ENCODE results near the gene SLC24A4.
"Not testable (repeated sequence)": the region's sequence is repeated elsewhere in the genome, so short reads cannot be mapped to it uniquely, and the experiment has no call there.

SLC24A4 gene

DNA sequence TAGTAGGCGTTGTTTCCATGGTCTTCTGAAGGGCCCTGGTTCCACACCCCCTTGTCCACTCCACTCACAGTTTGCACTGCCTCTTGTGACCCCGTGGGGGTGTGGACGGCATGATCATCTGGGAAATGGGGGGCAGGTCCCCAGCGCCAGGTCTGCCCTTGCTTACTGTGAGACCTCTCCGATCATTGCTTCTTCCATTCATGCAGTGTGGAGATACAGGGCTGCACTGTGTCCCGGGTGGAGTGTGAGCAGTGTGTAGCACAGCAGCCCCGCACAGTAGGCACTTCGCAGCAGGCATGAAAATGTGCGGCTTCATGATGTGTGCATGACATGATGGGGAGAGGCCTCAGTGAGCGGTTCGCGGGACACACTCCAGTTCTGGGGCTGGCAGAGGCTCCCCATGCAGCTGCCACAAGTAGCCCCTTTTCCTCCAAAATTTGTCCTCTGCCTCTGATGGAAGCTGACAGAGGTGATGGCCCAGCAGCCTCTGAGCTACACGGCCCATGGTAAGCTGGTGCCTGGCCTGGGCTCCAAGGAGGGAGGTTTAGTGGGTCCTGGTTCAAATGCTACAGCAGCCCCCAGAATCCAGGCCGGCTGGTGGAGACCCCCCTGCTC, 205.6 kb downstream of the SLC24A4 start:
- no peak for DNase-seq

DNA sequence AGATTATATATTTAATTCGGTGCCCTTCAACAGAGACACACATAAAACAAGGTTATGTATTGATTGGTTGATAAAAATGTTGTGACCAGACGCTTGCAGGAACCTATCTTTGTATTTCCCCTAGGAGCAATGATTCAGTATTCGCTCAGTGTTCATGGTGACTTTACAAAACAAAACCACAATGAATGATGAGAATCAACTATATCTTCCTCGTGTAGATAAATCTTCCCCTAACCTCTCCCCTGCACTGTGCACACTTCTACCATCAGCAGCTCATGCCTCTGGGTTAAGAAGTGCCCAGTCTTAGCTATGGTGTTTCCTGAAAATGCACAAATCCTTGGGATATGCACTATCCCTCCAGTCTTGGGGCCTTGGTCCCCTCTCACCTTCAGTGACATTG, 206.9 kb downstream of the SLC24A4 start:
- no peak for DNase-seq

GRCh38 chr14:92531106-92531873, 208.3 kb downstream of the SLC24A4 start:
- peak; percentile 48 for DNase-seq

DNA sequence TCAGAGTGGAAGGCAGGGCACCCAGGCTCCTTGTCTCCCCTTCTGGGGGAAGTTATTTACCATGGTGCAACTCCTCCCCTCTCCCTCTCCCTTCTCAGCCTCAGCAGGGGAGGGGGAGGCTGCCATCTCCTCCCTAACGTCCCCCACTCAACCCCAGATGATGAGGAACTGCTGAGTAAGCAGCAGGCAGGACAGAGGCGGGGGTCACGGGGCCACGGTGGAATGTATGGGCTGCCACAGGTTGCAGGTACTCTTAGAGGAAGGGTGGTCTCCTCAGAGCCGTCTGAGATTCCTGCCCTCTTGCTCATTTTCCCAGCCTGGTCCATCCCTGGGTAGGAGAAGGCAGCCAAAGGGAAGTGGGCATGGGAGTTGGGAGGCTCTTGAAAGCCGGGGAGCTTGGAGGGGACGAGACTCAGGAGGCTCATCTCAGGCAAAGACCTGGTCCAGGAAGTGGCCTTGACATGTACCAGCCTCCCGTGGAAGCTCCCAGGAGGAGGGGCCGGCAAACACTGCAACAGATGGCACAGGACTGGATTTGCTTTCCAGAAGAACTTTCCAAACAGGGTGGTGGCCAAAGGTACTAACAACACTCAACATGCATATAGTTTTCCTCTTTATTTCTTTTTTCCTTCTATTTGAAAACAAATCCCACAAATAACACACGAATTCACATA, 209.7 kb downstream of the SLC24A4 start:
- no peak for DNase-seq

GRCh38 chr14:92534932-92535643, 212.1 kb downstream of the SLC24A4 start:
- no peak for DNase-seq

DNA sequence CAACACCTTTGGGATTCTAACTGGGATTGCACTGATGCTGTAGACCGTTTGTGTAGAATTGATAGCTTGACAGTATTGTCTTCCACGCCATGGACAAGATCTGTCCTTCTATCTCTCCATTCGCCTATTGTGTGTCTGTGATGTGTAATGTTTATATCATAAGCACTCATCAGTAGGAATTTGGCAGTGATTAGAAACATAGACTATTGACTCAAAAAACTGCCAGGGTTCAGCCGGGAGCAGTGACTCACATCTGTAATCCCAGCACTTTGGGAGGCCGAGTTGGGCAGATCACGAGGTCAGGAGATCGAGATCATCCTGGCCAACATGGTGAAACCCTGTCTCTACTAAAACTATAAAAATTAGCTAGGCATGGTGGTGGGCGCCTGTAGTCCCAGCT, 213.3 kb downstream of the SLC24A4 start:
- DNase-seq: not testable (repeated sequence)

GRCh38 chr14:92538412-92538985, 215.5 kb downstream of the SLC24A4 start:
- no peak for DNase-seq

GRCh38 chr14:92539419-92539818, 216.5 kb downstream of the SLC24A4 start:
- DNase-seq: no peak

DNA sequence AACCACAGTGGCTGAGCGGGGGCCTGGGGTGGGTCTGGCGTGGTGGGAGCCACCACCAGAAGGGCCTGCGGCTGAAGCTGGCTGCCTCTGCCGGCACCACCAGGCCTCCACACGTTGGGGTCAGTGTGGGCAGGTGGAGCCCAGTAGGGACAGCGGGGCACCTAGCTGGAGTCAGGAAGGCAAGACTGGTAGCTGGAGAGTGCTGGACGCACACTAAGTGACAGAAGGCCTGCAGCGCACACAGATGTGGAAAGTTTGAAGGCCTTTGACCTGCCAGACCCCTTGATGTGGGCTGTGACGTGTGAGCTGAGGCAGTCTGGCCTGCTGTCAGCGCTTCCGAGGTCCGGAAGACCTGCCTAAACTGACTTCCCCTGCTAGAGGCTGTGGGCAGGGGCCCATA, 216.9 kb downstream of the SLC24A4 start:
- DNase-seq: no peak

DNA sequence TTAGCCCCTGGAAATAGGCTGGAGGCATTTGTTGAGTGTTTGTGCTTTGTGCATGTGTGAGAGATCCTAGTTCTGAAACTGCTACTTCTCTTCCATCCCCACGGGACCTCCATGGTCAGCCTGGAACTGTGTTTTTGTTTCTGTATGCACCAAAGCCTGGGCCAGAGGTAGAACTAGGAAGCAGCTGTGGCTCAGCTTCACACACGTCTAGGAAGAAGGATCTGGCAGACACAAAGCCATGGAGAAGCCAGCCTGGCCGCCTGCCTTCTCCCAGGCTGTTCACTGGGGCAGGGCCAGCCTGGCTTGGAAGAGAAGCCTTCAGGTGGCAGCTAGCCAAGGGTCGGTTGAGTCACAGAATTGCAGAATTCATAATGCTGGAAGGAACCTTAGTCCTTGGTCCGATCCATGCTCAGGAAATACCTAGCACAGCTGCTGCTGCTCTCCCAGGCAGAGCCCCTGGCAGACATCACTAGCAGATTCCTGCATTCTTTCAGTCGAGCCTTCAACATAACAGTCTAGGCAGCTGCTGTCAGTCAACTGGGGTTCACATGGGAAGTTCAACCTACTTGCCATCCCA, 217.6 kb downstream of the SLC24A4 start:
- no peak for DNase-seq

DNA sequence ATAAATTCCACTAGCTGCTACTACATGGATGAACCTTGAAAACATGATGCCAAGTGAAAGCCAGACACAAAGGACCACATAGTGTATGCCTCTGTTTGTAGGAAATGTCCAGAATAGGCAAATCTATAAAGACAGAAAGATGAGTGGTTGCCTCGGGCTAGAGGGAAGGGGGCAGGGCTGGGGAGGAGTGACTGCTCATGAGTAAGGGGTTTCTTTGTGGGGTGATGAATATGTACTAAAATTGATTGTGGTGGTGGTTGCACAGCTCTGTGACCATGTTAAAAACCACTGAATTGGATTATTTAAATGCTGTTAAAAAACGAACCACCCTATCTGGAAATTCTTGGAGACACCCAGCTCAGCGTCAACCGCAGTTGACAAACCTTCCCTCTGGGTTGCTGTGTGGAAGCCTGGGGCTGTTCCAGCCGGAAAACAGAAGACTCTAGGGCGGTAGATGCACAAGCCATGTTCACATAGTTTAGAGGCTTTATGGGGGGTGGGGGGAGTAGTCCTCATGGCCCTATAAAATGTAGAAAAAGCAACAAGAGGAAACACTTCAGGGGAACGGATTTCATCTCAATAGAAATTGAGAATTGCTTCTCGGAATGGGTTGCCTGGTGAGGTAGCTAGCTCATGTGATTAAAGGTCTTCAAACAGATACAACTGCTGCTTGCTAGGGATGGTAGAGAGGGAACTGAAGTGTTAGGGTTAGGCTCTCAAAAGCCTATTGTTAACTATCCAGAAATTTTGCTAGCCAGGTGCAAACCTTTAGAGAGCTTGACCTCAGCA, 220.0 kb downstream of the SLC24A4 start:
- DNase-seq: no peak

DNA sequence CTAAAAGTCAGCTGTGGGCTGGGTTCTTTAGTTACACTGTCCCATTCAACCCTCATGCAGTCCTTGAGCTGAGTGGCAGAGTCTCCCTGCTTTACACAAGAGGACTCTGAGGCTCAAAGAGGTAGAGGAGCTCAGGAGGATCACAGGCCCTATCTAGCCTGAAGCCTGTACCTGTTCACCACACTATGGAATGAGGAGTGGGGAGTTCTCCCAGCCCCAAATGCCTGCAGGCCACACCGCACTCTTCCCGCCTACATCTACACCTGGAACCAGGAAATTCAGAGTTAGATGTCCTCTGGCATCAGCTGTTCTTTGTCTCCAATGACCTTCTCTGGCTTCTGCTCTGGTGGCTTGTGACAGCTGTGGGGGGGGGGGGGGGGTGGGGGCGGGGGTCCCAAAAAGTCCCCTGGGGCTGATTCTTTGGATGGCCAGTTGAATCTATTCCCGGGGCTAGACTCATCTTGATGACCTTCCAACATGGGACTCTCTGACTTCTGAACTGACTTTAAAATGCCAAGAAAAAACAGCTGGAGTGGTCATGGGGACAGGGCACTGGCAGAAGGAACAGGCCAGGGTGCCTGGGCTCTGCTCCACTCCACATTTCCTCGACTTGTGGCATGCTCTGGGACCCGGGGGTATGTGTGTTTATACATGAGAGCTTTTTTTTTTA, 221.2 kb downstream of the SLC24A4 start:
- no peak for DNase-seq

- no peak for DNase-seq
These were observed 223.5 kb downstream of the SLC24A4 start for GRCh38 chr14:92546347-92547053.

GRCh38 chr14:92549105-92549858, 226.3 kb downstream of the SLC24A4 start:
- no peak for DNase-seq

GRCh38 chr14:92549859-92550230, 226.9 kb downstream of the SLC24A4 start:
- no peak for DNase-seq
